ENCODE measurements around the gene CMTM7.

CMTM7 gene, protein sequence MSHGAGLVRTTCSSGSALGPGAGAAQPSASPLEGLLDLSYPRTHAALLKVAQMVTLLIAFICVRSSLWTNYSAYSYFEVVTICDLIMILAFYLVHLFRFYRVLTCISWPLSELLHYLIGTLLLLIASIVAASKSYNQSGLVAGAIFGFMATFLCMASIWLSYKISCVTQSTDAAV

DNA sequence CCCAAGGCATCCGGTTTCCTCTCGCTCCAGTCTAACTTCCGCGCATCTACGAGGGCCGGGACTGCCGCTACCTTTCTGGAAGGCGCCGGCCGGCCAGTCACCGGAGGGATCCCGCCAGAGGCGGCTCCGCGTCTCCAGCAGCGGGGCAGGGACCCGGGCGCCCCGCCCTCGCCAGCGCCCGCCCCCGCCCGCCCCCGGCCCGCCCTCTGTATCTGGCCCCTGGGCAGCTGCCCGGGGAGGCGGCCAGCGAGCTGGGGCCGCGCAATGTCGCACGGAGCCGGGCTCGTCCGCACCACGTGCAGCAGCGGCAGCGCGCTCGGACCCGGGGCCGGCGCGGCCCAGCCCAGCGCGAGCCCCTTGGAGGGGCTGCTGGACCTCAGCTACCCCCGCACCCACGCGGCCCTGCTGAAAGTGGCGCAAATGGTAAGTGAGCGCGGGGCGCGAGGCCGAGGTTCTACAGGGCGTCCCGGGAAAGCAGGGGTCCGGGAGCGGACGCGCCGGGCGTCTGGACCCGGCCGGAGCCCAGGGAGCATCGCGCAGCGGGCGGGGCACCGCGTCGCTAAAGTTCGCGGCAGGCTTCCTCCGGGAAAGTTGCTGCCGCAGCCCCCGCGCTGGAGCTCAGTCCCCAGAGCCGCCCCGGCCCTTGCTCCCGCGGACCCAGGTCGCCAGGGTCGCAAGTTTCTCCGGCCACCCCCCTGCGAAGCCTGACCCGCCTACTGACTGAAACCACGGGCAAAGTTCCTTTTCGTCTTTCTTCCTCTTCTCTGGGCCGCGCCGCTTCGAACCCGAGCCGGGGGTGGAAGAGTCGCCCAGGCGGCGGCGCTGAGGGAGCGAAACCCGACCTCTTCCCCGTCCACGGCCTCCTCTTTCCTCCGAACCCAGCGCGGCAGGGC, at the start of gene CMTM7:
Gene CMTM7, plus strand, starts transcription at position 211 of the 893 bp plus-strand sequence. Its CDS starts 54 bp downstream, at position 265.
- peak; percentile 54 for DNase-seq

DNA sequence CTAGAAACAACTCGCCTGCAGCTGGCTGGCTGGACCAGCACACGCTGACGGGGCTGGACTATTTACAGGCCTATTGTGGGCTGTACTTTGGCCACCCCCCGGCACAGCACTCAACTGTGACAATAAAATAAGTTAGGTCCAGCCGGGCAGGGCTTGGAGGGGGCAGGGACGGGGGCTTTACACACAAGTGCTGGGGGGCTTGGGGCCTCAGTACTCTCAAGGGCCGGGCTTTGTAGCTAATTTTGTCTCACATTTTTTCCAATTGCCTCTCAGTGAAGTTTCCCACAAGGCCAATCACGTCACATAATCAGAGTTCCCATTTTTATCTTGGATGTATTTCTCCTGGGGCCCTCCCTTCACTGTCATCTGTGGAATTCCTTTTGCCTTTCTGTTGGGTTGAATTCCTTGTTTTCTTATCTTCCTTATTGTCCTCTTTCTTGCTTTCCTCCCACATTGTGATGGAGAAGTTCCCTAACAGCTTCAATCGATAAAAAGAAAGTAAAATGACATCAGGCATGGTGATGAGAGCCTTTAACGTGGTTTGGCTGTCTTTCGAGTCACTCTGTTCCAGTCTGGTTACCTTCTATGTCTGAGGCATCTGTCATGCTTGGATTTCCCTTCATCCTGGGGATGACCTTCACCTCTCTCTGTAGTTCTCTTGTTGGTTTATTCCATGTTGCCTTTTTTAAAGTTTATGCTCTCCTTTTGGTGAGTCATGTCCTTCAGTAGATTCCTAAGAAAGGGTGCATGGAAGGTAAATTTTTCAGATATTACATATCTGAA, 44.1 kb upstream of the CMTM7 start:
- DNase-seq = no peak

DNA sequence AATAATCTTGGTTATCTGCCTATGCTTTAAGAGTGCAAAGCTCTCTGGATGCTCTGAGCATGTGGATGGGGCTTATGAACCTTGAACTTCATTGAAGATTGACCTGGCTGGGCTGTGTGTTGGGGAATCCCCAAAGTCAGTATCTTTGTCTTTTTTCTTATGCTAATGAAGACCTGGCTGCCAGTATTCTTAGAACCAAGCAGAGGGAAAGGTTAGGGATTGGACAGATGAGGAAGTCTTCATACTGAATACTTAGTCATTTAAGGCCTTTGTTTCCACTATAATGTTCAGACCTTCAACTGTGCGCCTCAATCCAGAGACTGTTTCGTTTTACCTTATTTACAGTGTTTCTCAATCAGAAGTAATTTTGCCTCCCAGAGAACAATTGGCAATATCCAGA, 42.5 kb upstream of the CMTM7 start:
- DNase-seq = no peak

DNA sequence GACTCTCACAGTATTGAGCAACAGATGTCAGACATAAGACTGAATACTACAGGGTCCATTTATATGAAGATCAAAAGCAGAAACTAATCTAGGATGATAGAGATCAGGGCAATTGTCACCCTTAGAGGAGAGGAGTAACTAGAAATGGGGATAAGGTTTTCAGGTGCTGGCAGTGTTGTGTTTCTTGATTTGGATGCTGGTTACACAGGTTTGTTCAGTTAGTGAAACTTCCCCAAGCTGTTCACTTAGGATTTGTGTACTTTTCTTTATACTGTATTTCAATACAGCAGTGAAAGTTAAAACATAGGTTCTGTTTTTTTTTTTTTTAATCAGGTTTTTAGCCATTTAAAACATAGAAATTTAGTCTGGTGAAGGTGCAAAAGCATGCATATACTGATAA, 39.1 kb upstream of the CMTM7 start:
- no peak for DNase-seq

DNA sequence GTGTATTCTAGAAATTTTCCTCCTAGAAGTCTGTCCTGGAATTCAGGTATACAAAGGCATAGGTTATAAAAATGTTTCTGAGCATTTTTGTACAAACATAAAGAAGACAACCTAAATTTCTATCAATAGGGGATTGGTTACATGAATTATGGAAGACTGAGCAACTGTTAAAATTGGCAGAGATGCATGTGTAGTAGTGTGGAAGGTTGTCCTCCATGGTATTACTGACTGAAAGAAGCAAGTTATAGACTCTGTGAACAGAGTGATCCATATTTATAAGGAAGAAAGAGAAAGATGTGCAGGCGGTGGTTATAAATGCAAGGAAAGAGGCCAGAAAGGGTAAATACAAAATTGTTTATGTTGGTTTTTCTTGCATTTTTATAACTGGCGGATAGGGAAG, 38.3 kb upstream of the CMTM7 start:
- DNase-seq = no peak

DNA sequence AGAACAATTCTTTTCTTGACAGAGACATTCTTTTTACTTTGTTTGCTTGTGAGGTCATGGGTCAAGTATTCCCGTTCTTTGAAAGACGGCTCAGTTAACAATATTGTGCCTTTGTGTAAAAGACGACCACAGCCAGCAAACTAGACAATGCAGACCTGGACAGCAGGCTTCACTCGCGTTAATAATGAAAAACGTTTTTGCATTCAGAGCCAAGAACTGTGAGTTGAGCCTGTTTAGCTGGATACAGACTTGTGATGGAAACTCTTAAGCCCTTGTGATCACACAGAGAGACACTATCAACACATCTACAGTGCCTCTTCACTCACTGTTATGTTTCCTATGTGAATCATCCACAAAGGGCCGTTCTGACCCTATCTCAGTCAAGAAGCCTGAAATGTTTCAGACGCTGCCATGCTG, 37.3 kb upstream of the CMTM7 start:
- DNase-seq = no peak

DNA sequence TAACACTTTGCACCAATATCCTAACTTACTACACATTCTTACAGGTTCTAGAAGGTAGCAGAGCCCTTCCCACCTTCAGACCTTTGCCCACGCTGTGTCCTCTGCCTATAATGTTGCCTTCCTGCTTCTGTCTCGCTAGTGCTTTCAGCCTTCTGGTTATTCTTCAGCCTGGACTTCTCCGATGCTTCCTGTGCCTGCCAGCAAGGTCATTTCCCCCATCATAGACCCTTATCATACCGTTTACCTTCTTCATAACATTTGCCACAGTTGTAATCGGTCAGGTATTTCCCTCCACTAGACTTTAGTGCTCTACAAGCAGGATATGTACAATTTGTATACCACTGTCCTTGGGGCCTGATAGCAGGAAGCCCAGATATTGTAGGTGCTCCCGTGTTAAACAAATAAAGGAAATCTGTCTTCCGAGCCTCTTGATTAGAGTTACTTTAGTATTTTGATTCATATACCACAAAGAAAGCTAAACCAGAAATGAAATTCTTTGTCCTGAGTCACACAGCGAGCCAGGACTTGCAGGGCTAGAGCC, 35.8 kb upstream of the CMTM7 start:
- no peak for DNase-seq

DNA sequence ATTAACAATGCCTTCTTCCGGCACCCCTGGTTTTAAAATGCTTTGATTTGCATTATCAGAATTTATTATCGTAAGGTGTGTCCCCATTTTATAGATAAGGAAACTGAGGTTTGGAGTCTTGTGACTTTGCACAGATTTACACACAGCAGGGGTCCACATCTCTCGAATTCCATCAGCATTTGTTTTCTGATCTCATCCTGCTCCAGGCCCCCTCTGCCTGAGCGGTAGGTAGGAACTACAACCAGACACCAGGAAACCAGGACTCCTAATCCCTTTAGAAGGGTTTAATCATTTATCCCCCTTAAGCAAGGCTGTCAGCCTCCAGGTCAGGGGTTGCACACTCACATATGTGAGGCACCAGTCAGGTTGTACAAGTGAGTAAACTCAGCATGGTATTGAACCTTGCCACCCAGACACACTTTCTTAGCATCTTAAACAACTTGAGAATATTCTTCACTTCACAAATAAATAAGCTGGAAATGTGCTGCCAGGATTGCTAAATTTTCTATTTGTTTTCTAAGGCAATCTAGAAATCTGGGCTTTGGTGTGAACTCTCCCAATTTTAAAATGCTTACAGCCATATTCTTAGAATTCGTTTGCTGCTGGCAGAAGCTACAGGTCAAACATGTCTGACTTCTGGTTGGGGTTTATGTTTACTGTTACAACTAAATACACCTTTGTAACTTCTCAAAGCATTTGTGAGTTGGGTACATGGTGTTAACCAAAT, 31.7 kb upstream of the CMTM7 start:
- no peak for DNase-seq

DNA sequence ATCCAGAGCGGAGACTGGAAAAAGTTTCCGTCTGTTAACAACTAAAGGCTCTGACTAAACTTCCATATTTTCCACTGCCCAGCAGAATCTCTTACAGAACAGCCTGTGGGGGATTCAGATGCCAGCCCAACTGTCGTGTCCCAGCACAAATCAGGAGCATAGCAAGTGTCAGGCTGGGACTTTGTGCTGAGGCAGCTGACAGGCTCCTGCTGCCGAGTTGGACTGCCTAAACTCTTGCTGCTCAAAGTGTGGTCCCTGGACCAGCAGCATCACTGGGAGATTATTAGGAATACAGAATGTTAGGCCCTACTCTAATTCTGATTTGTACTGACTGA, 31.2 kb upstream of the CMTM7 start:
- no peak for DNase-seq

DNA sequence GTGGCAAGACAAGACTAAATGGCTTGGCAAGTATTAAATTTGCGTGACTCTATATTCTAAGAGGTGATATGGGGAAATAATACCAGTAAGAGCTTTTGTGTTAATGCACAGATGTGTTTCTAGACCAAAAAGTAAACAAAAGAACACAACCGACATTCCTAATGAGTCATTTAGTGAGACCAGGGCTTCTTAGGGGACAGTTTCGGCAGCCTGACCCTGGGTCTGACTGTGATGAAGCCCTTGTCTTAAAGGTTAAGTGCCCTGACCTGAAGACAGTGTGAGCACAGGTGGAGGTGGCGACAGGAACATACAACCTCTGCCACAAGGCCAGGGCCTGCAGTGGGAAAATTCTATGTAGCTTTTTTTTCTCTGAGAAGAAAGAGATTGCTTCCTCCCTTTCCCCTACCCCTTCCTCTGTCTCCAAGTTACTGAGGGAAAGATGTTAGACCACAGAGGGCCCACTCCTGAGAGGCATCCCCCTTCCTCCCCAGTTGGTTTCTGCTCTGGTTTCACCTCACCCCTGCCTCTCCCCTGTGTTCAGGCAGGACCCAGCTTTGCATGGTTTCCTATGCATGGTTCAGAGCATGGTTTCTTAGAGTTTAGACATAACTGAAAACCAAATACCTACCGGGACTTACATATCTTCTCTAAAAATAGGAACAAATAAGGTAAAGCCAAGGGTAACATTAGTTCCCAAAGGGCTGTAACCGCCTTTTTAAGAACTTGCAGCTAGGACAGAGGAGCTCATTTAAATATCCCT, 24.8 kb upstream of the CMTM7 start:
- DNase-seq = no peak

DNA sequence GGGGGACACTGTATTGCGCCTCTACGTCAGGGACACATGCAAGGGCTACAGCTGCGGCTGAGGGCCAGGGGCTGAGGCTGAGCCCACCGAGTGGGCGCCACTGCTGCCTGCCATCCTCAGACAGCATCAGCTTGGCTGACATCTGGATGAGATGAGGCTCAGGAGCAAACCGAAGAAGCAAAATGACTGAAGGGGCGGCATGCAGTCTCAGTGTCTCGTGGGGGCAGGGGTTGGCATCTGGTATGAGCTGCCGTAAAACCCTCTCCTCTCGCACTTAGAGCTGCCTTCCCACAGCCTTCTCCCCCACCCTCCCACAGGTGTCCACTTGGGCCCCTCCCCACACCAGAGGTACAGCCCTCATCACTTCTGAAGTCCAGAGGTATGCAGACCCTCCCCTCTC, 24.2 kb upstream of the CMTM7 start:
- no peak for DNase-seq

DNA sequence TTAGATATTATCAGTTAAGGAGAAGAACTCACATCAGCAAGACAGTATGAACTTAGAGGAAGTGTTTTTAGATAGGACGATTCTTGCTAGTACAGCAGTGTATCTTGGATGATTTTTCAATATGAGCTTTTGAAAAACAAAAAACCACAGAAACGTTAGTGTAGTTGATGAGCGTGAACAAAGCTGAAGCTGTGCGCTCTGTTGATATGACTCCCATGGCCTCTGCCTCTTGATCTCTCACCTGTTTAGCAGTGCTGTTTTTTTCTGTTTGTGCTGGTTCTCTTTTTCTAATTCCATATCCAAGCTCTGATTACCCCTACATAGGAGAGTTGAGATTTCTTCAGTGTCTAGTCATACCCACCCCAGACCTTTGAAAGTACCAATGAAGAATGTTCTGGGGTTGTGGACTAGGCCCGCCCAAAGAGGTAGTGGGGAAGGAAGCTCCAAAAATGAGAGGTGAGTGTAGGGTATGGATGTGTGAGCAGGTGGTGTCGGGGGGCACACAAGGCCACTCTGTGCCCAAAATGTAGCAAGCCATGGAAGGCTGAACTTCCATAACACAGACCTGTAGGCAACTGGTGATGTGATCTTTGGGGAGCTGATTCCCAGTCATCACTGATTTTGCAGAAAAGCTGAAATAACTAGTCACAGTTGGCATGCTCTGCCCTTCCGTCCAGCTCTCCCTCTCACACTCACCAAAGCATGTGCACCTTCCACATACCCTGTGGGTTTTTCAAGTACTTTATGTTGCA, 20.0 kb upstream of the CMTM7 start:
- DNase-seq = no peak

DNA sequence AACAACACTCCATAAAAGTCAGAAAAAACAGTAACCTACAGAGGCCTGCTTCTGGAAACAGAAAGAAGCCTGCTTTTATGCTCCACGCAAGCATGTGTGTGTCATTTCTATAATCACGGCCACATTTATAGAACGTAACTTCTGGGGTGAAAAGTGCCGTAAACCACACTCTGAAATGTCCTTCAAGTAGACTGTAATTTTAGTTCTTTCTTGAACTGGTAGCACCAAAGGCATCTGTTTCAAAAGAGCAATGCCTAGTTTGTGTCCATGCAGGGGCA, 19.5 kb upstream of the CMTM7 start:
- DNase-seq = no peak

DNA sequence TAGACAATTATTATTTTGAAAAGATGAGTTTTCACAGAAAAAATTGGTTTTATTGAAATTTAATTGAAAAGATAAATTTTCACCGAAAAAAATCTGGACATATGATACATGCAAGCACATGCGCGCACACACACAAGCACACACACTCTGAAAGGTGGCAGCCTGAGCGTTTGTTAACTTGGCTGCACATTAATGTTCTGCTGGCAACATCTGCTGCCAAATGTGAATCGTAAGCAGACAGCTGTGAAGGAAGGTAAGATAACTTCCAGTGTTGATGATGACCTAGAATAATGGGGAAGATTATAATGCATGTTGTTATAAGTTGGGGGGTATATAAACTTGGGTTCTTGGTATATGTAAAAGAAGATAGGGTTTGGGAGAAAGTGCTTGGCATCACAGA, 18.4 kb upstream of the CMTM7 start:
- DNase-seq = no peak

DNA sequence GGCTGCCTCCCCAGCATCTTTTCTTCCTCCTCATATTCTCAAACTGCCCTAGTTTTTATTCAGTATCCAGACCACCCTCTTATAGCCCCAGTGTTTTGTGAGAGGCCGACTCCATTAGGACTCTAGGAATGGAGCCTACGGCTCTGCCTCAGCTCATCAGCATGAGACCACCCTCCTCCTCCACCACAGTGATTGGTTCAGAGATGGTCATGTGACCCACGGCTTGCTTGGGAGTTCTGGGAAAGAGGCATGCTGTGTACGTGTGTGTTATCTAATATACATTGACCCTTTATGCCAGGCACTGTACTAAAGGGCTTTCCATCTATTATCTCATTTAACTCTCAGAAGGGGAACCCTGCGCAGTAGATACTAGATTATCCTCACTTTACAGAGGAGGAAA, 17.8 kb upstream of the CMTM7 start:
- DNase-seq = no peak

DNA sequence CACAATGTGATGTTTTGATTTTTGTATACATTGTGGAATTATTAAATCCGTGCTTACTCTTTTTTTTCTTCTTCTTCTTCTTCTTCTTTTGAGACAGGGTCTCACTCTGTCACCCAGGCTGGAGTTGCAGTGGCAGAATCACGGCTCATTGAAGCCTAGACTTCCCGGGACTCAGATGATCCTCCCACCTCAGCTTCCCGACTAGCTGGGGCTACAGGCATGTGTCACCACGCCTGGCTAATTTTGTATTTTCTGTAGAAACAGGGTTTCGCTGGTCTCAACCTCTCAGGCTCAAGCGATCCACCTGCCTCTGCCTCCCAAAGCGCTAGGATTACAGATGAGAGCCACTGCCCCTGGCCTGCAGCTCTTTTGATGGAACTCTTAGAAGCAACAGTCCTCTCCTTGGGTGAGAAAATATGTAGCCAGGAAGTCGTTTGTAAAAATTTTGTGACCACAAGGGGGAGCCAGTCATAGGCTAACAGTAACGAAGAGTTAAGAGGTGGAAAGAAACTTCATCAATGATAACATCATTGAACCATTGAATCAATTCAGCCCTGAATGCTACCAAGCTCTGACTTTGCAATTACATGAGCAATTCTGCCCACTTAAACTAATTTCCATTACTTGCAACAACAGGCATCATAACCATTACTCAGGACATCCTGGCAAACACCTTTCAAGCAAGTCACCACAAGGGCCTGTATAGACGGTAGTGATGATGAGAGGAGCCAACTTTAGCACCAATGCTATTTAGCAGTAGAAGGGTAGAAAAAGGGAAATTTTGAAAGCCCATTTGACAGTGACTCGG, 16.7 kb upstream of the CMTM7 start:
- DNase-seq = no peak

DNA sequence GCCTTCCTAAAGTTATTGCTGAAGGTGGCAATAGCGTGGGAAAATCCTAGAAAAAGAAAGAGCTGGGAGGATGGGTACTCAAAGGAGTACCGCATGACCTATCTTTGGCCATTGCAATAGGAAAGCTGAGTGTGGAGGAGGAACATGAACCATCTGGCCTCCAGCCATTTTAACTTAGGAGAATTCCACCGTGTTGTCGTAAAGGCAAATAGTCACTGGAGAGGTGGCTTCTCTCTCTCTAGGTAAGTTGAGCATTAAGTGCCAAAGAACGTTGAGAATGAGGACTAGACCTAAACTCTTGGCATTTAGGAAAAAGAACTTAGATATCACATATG, 16.1 kb upstream of the CMTM7 start:
- no peak for DNase-seq

DNA sequence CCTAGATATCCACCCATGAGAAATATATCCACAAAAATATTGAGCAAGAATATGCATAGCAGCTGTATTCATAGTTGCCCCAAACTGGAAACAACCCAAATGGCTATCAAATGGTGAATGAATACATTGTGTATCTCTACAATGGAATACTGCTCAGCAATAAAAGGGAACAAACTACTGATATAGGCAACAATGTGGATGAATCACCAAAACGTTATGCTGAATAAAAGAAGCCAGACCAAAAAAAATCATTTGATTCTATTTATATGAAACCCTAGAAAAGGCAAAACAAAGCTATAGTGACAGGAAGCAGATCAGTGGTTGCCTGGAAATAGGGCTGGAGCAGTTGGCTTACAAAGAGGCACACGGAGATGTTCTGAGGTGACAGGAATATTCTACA, 15.5 kb upstream of the CMTM7 start:
- no peak for DNase-seq

DNA sequence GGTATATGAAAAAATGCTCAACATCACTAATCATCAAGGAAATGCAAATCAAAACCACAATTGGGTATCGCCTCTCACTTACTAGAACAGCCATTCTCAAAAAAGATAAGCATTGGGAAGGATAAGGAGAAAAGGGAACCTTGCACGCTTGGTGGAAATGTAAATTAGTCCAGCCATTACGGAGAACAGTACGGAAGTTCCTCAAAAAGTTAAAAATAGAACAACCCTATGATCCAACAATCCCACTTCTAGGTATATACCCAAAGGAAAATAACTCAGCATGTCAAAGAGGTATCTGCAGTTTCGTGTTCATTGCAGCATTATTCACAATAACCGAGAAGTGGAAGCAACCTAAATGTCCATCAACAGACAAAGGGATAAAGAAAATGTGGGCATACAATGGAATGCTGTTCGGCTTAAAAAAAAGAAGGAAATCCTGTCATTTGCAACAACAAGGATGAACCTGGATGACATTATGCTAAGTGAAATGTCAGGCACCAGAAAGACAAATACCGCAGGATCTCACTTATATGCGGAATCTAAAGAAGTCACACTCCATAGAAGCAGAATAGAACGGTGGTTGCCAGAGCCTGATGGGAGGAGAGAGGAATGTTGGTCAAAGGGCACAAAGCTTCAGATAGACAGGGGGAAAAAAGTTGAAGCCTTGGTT, 11.7 kb upstream of the CMTM7 start:
- DNase-seq = no peak

DNA sequence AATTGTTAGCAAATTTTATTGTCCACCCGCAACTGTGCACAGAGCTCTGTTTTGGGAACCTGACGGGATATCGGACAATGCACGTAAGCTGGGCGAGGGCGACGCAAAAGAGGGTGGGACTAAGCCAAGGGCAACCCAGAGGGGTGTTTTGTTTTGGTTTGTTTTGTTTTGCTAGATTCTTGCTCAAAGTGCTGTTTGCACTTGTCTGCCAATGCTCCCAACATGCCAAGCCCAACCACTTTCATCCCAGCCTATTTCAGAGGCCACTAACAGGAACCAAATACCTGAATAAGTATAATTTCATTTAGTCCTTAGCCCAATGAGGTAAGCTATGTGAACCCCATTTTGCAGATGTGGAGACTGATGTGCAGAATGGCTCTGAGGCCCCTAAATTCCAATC, 9.7 kb upstream of the CMTM7 start:
- DNase-seq = no peak
